Activated CD8-positive, alpha-beta T cell treated with anti-CD3 and anti-CD28 coated beads for 36 hours (primary cell): ENCODE measurements around the gene VSX2. TPM values are rescaled to one million over a fixed set of nuclear protein-coding genes. Genes with fewer than 3 reads are reported as not detected.

Experiments
- ATAC-seq: fragments of 200-7000 bp; cut with Tn5 transposase; one replicate; pipeline ENCODE4 v1.10.0; 2021; ENCODE audit warnings: mild to moderate bottlenecking, moderate library complexity
- CTCF ChIA-PET: fragments of 350-600 bp; sonication (Branson Sonifier 250); formaldehyde crosslinking; loops from one replicate; lab custom pipeline; 2021; ENCODE audit warnings: antibody characterized with exemption; lab: Charles Lee
- POLR2A ChIA-PET: fragments of 350-600 bp; sonication (Branson Sonifier 250); formaldehyde crosslinking; loops from one replicate; lab custom pipeline; 2021; ENCODE audit warnings: antibody characterized with exemption; lab: Charles Lee
- DNase-seq: peaks from one replicate; pipeline ENCODE4 v3.0.0-alpha.2; 2020
- H3K27ac Mint-ChIP-seq: one replicate; pipeline ENCODE4 v1.8.0; 2021; ENCODE audit warnings: mild to moderate bottlenecking, mixed read lengths
- H3K27me3 Mint-ChIP-seq: one replicate; pipeline ENCODE4 v1.8.0; 2021; ENCODE audit warnings: mixed read lengths
- H3K36me3 Mint-ChIP-seq: one replicate; pipeline ENCODE4 v1.8.0; 2021; ENCODE audit warnings: low read depth, mixed read lengths
- H3K4me1 Mint-ChIP-seq: one replicate; pipeline ENCODE4 v1.8.0; 2021; ENCODE audit warnings: low read depth, mixed read lengths
- H3K4me3 Mint-ChIP-seq: one replicate; pipeline ENCODE4 v1.8.0; 2021; ENCODE audit warnings: mild to moderate bottlenecking, moderate library complexity, mixed read lengths
- H3K9me3 Mint-ChIP-seq: one replicate; pipeline ENCODE4 v1.8.0; 2021; ENCODE audit warnings: mixed read lengths
- CTCF ChIP-seq: fragments of 200-600 bp; IDR thresholded peaks from one replicate; pipeline ENCODE4 v1.8.0; 2022; ENCODE audit warnings: antibody characterized with exemption, mild to moderate bottlenecking
- intact Hi-C: fragments of 100-400 bp; cut with micrococcal nuclease; formaldehyde crosslinking; loops from one replicate; pipeline ENCODE4 v1.10.0; 2022
- total RNA-seq, 2 experiments: library from RNA; stranded (reverse); gene quantifications; one replicate each; pipeline ENCODE4 v1.2.3, GENCODE V29; 2021

Gene VSX2
- total RNA-seq, 2 experiments from 2014 or later, result not detected

GRCh38 chr14:74278080-74278479 lies 38.8 kb downstream of the VSX2 start:
- POLR2A ChIA-PET, result interaction anchor here (0.6 to 0.7 kb wide), 2 partner anchors 96 to 1985 kb away, joined by 3 read pairs; no protein-coding TSS in a partner anchor
- peaks cover 8% of the 10 kb centered on the region for H3K9me3 Mint-ChIP-seq
- no peak overlapping the region for H3K27ac Mint-ChIP-seq
- intact Hi-C loops, result no loop called here
- CTCF ChIA-PET, result interaction anchor here (0.5 to 1.8 kb wide), 2 partner anchors 61 to 167 kb away, joined by 3 to 5 read pairs; no protein-coding TSS in a partner anchor
- DNase-seq (no peak), ATAC-seq (no peak)
- no peak for TF ChIP-seq CTCF
- no peak overlapping the region for H3K4me3 Mint-ChIP-seq
- peaks cover 3% of the 10 kb centered on the region for H3K4me1 Mint-ChIP-seq
- H3K36me3 Mint-ChIP-seq, result peaks cover 11% of the 10 kb centered on the region
- H3K27me3 Mint-ChIP-seq, result no peaks in the 10 kb centered on the region

- Mint-ChIP-seq H3K27ac (no peak overlapping the region), H3K4me3 (no peak overlapping the region), H3K9me3 (peaks cover 8% of the 10 kb centered on the region), H3K4me1 (no peaks in the 10 kb centered on the region), H3K36me3 (peaks cover 26% of the 10 kb centered on the region), H3K27me3 (no peaks in the 10 kb centered on the region)
- intact Hi-C loops, result no loop called here
- CTCF ChIA-PET, result interaction anchor here (0.5 to 0.6 kb wide), 2 partner anchors 13 to 887 kb away, joined by 3 read pairs; no protein-coding TSS in a partner anchor
- no peak for TF ChIP-seq CTCF
- no peak for ATAC-seq
- POLR2A ChIA-PET, result no interaction called here
- DNase-seq, result no peak
Measured at GRCh38 chr14:74281069-74281468, 41.8 kb downstream of the VSX2 start.

- Mint-ChIP-seq H3K27ac (no peak overlapping the region), H3K9me3 (no peaks in the 10 kb centered on the region), H3K36me3 (peaks cover 32% of the 10 kb centered on the region), H3K27me3 (no peaks in the 10 kb centered on the region), H3K4me3 (no peak overlapping the region), H3K4me1 (no peaks in the 10 kb centered on the region)
- no peak for TF ChIP-seq CTCF
- DNase-seq (no peak), ATAC-seq (no peak)
- intact Hi-C loops, result no loop called here
- ChIA-PET CTCF (no interaction called here), POLR2A (interaction anchor here (0.6 kb wide), 1 partner anchor 414 kb away, joined by 3 read pairs; no protein-coding TSS in a partner anchor)
Measured at GRCh38 chr14:74286736-74287135, 47.5 kb downstream of the VSX2 start.

- DNase-seq (no peak), ATAC-seq (no peak)
- Mint-ChIP-seq H3K27ac (no peak overlapping the region), H3K4me1 (no peaks in the 10 kb centered on the region), H3K9me3 (no peaks in the 10 kb centered on the region), H3K36me3 (peaks cover 24% of the 10 kb centered on the region), H3K27me3 (no peaks in the 10 kb centered on the region), H3K4me3 (no peak overlapping the region)
- TF ChIP-seq CTCF, result no peak
- intact Hi-C loops, result no loop called here
- ChIA-PET CTCF (no interaction called here), POLR2A (no interaction called here)
Measured at GRCh38 chr14:74289801-74290200, 50.6 kb downstream of the VSX2 start.

GRCh38 chr14:74290415-74290814 lies 51.2 kb downstream of the VSX2 start:
- Mint-ChIP-seq H3K27ac (no peak overlapping the region), H3K36me3 (peaks cover 22% of the 10 kb centered on the region), H3K4me1 (no peaks in the 10 kb centered on the region), H3K27me3 (no peaks in the 10 kb centered on the region), H3K4me3 (no peak overlapping the region), H3K9me3 (no peaks in the 10 kb centered on the region)
- TF ChIP-seq CTCF, result peak; percentile 60
- ATAC-seq (peak; percentile 37), DNase-seq (peak; percentile 8)
- CTCF ChIA-PET, result no interaction called here
- POLR2A ChIA-PET, result no interaction called here
- intact Hi-C loops, result no loop called here
